Measurements from ENCODE around the gene SDR42E1.

DNA sequence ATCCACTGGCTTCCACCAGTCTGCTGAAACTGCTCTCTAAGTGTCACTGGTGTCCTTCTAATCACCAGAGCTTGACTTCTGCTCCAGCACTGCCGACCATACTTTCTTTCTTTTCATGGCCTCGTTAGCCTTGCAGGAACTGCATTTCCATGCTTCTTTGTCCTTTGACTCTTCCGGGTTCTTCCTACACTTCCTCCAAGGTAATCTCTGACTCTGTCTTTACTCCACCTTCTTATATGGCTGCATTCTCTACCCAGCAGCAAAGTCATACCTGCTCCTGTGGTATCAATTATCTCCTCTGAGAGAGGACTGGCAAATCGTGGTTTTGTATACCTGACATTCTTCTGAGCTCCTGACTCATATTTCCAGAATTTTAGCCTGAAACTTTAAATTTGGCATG lies 30.3 kb upstream of the SDR42E1 start:
- TF ChIP-seq, protein P1, sequence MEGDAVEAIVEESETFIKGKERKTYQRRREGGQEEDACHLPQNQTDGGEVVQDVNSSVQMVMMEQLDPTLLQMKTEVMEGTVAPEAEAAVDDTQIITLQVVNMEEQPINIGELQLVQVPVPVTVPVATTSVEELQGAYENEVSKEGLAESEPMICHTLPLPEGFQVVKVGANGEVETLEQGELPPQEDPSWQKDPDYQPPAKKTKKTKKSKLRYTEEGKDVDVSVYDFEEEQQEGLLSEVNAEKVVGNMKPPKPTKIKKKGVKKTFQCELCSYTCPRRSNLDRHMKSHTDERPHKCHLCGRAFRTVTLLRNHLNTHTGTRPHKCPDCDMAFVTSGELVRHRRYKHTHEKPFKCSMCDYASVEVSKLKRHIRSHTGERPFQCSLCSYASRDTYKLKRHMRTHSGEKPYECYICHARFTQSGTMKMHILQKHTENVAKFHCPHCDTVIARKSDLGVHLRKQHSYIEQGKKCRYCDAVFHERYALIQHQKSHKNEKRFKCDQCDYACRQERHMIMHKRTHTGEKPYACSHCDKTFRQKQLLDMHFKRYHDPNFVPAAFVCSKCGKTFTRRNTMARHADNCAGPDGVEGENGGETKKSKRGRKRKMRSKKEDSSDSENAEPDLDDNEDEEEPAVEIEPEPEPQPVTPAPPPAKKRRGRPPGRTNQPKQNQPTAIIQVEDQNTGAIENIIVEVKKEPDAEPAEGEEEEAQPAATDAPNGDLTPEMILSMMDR (IDR thresholded peaks at IDR 0.05; ENCODE audit: low read length), result no peak
- TF ChIP-seq EZH2phosphoT487 (IDR thresholded peaks at IDR 0.05; ENCODE audit: low read length), result no peak
- no peak for TF ChIP-seq EZH2 (optimal IDR thresholded peaks at IDR 0.05; ENCODE audit: low read depth, low read length)
